AG04450 (cell line): ENCODE results near the gene NINJ2. TPM values are rescaled to one million over a fixed set of nuclear protein-coding genes. Genes with fewer than 3 reads are reported as not detected.

Experiments
- CTCF ChIA-PET: fragments of 300-600, 350-600 bp; formaldehyde crosslinking; extraction: SDS; loops from one replicate; lab custom pipeline; 2022; ENCODE audit warnings: antibody characterized with exemption, inconsistent platforms; lab: Charles Lee
- POLR2A ChIA-PET: fragments of 350-600 bp; formaldehyde crosslinking; extraction: SDS; loops from one replicate; lab custom pipeline; 2021; ENCODE audit warnings: antibody characterized with exemption, inconsistent platforms; lab: Yijun Ruan, JAX
- DNase-seq: peaks from one replicate; pipeline ENCODE4 v3.0.0-alpha.2; 2011; ENCODE audit warnings: low read depth, low spot score
- H3K27ac ChIP-seq: one replicate; pipeline ENCODE4 v1.5.1; 2012; ENCODE audit warnings: low read depth, low read length, control low read depth
- H3K27me3 ChIP-seq: one replicate; pipeline ENCODE4 v1.6.0; 2012; ENCODE audit warnings: low read length; ENCODE audit not compliant: control insufficient read depth, insufficient read depth
- H3K4me3 ChIP-seq: 2 replicates; pipeline ENCODE4 v1.5.1; 2011; ENCODE audit warnings: mild to moderate bottlenecking, low read depth, low read length, control low read depth
- H3K9me3 ChIP-seq: 2 replicates; pipeline ENCODE4 v1.5.1; 2012; ENCODE audit warnings: low read length; ENCODE audit not compliant: control insufficient read depth, insufficient read depth
- CTCF ChIP-seq: IDR thresholded peaks from 2 replicates; pipeline ENCODE4 v1.5.1; 2011; ENCODE audit warnings: low read depth, low read length, control low read depth, inconsistent platforms
- polyA plus RNA-seq: library from polyadenylated mRNA; depleted of rRNA; stranded (reverse); fragments of >200 nt; gene quantifications from 2 replicates; pipeline ENCODE4 v1.2.3, GENCODE V29; 2011

The NINJ2 gene
- polyA plus RNA-seq, 1 experiment: not detected

- no peak overlapping the region for H3K4me3 ChIP-seq
- CTCF ChIA-PET: no interaction called here
- no peak for TF ChIP-seq CTCF
- no peak overlapping the region for H3K27ac ChIP-seq
- POLR2A ChIA-PET: no interaction called here
- no peak for DNase-seq
- peaks cover 9% of the 10 kb centered on the region for H3K27me3 ChIP-seq
- H3K9me3 ChIP-seq: no peaks in the 10 kb centered on the region
Measured at GRCh38 chr12:623865-624372, 39.3 kb downstream of the NINJ2 start.

DNA sequence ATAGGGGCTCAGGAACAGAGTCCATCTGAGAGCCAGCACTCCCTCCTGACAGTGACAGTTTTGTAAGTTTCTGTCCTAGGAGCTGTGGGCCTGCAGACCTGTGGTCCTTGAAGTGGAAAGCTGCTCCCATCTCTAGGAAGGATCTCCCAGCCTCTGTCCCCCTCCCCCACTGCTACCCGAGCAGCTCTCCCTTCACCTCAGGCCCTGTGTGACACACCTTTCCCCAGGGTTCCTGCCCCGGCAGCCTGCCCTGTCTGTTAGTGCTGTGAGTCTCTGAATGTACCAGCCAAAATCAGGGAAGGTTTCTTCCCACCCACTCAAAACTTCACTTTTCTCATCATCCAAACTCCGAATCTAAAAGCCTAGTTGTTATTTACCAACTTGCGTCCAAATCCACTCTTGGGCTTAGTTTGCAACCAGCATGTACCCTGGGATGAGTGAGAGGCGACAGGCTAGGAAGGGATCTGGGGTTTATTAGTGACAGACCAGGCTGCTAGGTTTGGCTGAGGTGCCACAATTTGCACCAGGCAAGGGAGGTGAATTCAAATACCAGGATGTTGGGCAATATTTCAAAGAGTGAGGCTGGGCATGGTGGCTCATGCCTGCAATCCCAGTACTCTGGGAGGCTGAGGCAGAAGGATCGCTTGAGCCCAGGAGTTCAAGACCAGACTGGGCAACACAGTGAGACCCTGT is 39.9 kb downstream of the NINJ2 start:
- no peak for DNase-seq
- Histone ChIP-seq H3K4me3 (no peak overlapping the region), H3K27ac (no peak overlapping the region), H3K9me3 (no peaks in the 10 kb centered on the region), H3K27me3 (peaks cover 9% of the 10 kb centered on the region)
- ChIA-PET CTCF (no interaction called here), POLR2A (no interaction called here)
- TF ChIP-seq CTCF: no peak

DNA sequence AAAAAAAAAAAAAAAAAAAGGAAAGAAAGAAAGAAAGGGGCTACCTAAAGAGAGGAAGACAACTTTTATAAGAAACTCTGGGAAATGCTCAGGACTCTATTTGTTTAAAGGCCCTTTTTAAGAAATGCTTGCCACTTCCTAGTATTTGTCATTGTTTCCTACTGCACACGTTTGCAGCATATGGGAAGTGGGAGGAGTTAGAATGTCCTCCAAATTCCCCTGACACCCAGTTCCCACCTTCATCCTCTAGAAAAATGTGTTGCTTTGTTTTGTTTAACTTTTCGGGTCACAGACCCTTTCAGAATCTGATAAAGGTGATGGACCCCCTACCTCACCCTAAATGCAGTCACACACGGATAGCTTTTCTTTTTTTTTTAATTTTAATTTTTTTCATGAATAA is 40.8 kb downstream of the NINJ2 start:
- TF ChIP-seq CTCF: no peak
- no peaks in the 10 kb centered on the region for H3K9me3 ChIP-seq
- no peak overlapping the region for H3K4me3 ChIP-seq
- ChIA-PET POLR2A (interaction anchor here (0.7 kb wide), 1 partner anchor 90 kb away, joined by 3 read pairs; no protein-coding TSS in a partner anchor), CTCF (no interaction called here)
- H3K27ac ChIP-seq: no peak overlapping the region
- no peak for DNase-seq
- H3K27me3 ChIP-seq: peaks cover 9% of the 10 kb centered on the region

GRCh38 chr12:619346-619745 is 43.9 kb downstream of the NINJ2 start:
- POLR2A ChIA-PET: no interaction called here
- CTCF ChIA-PET: interaction anchor here (0.9 to 1.1 kb wide), 2 partner anchors 49 to 133 kb away, joined by 3 read pairs; partner anchors contain the start of gene WNK1

More at GRCh38 chr12:619346-619745, 43.9 kb downstream of the NINJ2 start:
- no peak for DNase-seq
- Histone ChIP-seq H3K9me3 (no peaks in the 10 kb centered on the region), H3K27me3 (peaks cover 12% of the 10 kb centered on the region), H3K4me3 (no peak overlapping the region), H3K27ac (no peak overlapping the region)
- no peak for TF ChIP-seq CTCF
